LoVo (cell line): Measurements from ENCODE around the gene CAB39L.

Experiments
- DNase-seq: peaks from one replicate; pipeline ENCODE4 v3.0.0-alpha.2; 2016; ENCODE audit warnings: low spot score

CAB39L gene

GRCh38 chr13:49279112-49279511 lies 164.8 kb downstream of the CAB39L start:
- DNase-seq, result no peak

DNA sequence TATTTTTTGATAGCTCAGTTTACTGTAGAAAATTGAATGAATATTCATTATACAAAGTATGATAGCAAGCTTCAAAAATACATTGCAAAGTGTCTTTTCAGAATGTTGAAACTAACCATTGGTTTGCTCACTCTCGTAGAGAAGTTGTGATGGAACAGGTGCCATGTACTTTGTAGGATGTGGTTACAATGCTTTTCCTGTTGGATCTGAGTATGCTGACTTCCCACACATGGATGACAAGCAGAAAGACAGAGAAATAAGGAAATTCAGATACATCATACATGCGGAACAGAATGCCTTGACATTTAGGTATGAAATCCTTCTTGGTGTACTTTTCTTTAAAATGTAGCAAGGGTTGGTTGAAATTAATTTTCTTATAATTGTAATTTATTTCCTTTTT lies 165.7 kb downstream of the CAB39L start:
- no peak for DNase-seq

DNA sequence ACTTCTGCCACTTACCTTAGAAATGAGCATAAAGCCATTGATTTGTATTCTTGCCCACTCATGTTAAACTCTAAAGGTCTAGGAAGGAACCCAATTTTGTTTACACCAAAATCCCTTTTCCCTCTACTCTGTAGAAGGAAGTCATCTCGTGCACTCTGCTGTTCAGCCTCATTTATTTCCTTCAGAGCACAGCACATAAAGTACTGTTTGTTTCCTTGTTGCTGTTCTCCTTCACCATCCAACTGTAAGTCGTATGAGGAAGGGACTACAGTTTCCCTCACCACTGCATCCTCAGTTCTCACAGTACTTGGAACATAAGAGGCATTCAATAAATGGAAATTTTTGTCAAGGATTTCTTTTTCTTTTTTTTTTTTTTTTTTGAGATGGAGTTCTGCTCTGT lies 171.6 kb downstream of the CAB39L start:
- no peak for DNase-seq

- no peak for DNase-seq
Measured at GRCh38 chr13:49271264-49271663, 172.6 kb downstream of the CAB39L start.

GRCh38 chr13:49265822-49266221 lies 178.0 kb downstream of the CAB39L start:
- DNase-seq, result no peak

DNA sequence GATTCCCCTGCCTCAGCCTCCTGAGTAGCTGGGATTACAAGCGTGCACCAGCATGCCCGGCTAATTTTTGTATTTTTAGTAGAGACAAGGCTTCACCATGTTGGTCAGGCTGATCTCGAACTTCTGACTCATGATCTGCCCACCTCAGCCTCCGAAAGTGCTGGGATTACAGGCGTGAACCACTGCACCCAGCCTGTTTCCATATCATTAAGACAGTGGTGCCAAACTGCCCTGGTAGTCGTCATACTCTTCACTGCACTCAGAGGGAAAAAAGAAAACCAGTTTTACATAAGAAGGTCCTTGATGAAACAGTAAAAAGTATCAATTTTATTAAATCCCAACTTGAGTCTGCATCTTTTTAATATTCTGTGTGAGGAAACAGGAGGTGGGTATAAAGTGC lies 181.2 kb downstream of the CAB39L start:
- DNase-seq, result no peak

GRCh38 chr13:49259586-49259985 lies 184.3 kb downstream of the CAB39L start:
- no peak for DNase-seq
